HepG2 (cell line): Measurements from ENCODE around the gene DRAP1. TPM values are rescaled to one million over a fixed set of nuclear protein-coding genes. Genes with fewer than 3 reads are reported as not detected.

Source experiments
- ATF7-NPFF ChIP-seq: sonication (generic); formaldehyde crosslinking; IDR thresholded peaks from 2 replicates; pipeline ENCODE4 v1.8.1; 2023; ENCODE audit warnings: mild to moderate bottlenecking, low read depth, missing genetic modification reagents, moderate library complexity
- ATM ChIP-seq: fragments of 450-650 bp; IDR thresholded peaks from 2 replicates; pipeline ENCODE4 v1.7.1; 2017; ENCODE audit warnings: mild to moderate bottlenecking, borderline replicate concordance
- CREM ChIP-seq, 2 experiments: sonication (generic) in 1 of 2; formaldehyde crosslinking in 1 of 2; IDR thresholded peaks; 2 replicates each; pipeline versions ENCODE4 v1.4.0 to v1.6.1; 2016 to 2020; ENCODE audit warnings: antibody characterized with exemption in 1 of 2, mild to moderate bottlenecking in 1 of 2, missing genetic modification reagents in 1 of 2
- FOXK1 ChIP-seq: sonication (generic); formaldehyde crosslinking; IDR thresholded peaks from 2 replicates; pipeline ENCODE4 v1.4.0; 2020; ENCODE audit warnings: low read depth, missing genetic modification reagents, borderline replicate concordance
- GZF1 ChIP-seq: sonication (generic); formaldehyde crosslinking; IDR thresholded peaks from 2 replicates; pipeline ENCODE4 v1.5.1; 2020; ENCODE audit warnings: mild to moderate bottlenecking, missing genetic modification reagents
- HHEX ChIP-seq: IDR thresholded peaks from 2 replicates; pipeline ENCODE4 v1.6.1; 2016; ENCODE audit warnings: control low read depth
- KMT2B ChIP-seq: IDR thresholded peaks from 2 replicates; pipeline ENCODE4 v1.6.1; 2016; ENCODE audit warnings: missing genetic modification reagents, missing compliant biosample characterization
- NR0B2 ChIP-seq: sonication (generic); formaldehyde crosslinking; IDR thresholded peaks from 2 replicates; pipeline ENCODE4 v1.4.0; 2020; ENCODE audit warnings: mild to moderate bottlenecking, missing genetic modification reagents
- NR2F1 ChIP-seq, 2 experiments: fragments of 450-650 bp in 1 of 2; formaldehyde crosslinking in 1 of 2; IDR thresholded peaks; 2 replicates each; pipeline versions ENCODE4 v1.5.0 to v1.6.1; 2016 to 2020; ENCODE audit warnings: mild to moderate bottlenecking in 1 of 2, missing compliant biosample characterization in 1 of 2, missing genetic modification reagents in 1 of 2, moderate library complexity in 1 of 2
- ONECUT2 ChIP-seq: sonication (generic); formaldehyde crosslinking; IDR thresholded peaks from 2 replicates; pipeline ENCODE4 v1.4.0; 2020; ENCODE audit warnings: missing genetic modification reagents
- PAWR ChIP-seq: sonication (generic); formaldehyde crosslinking; IDR thresholded peaks from 2 replicates; pipeline ENCODE4 v1.4.0; 2020; ENCODE audit warnings: missing genetic modification reagents, mild to moderate bottlenecking, borderline replicate concordance
- PPARG ChIP-seq: conservative IDR thresholded peaks from 2 replicates; pipeline ENCODE4 v1.6.1; 2016; ENCODE audit warnings: missing biosample characterization, missing genetic modification reagents
- PTBP1 ChIP-seq: fragments of 200-400 bp; formaldehyde crosslinking; IDR thresholded peaks from 2 replicates; pipeline ENCODE4 v1.6.1; 2018; ENCODE audit warnings: low read length, low read depth; ENCODE audit not compliant: poor library complexity, severe bottlenecking
- SMAD1 ChIP-seq: sonication (generic); formaldehyde crosslinking; IDR thresholded peaks from 2 replicates; pipeline ENCODE4 v1.4.0; 2020; ENCODE audit warnings: missing genetic modification reagents, low read depth, mild to moderate bottlenecking, borderline replicate concordance
- THAP7 ChIP-seq: sonication (generic); formaldehyde crosslinking; IDR thresholded peaks from 2 replicates; pipeline ENCODE4 v1.8.1; 2023; ENCODE audit warnings: mild to moderate bottlenecking, missing genetic modification reagents
- U2AF1 ChIP-seq: fragments of 200-400 bp; formaldehyde crosslinking; optimal IDR thresholded peaks from 2 replicates; pipeline ENCODE3; 2017; ENCODE audit warnings: mild to moderate bottlenecking, low read depth, low read length
- U2AF2 ChIP-seq: fragments of 200-400 bp; formaldehyde crosslinking; IDR thresholded peaks from 2 replicates; pipeline ENCODE4 v1.6.1; 2017; ENCODE audit warnings: low read depth, mild to moderate bottlenecking, low read length
- ZIK1 ChIP-seq: sonication (generic); formaldehyde crosslinking; IDR thresholded peaks from 2 replicates; pipeline ENCODE4 v1.5.0; 2020; ENCODE audit warnings: mild to moderate bottlenecking, low read depth, missing genetic modification reagents, borderline replicate concordance
- ZMYM2 ChIP-seq: sonication (generic); formaldehyde crosslinking; IDR thresholded peaks from 2 replicates; pipeline ENCODE4 v1.8.0; 2022; ENCODE audit warnings: mild to moderate bottlenecking, missing genetic modification reagents
- ZNF138 ChIP-seq: sonication (generic); formaldehyde crosslinking; IDR thresholded peaks from 2 replicates; pipeline ENCODE4 v1.5.0; 2020; ENCODE audit warnings: mild to moderate bottlenecking, low read depth, missing genetic modification reagents
- ZNF180 ChIP-seq: sonication (generic); formaldehyde crosslinking; IDR thresholded peaks from 2 replicates; pipeline ENCODE4 v1.4.0; 2020; ENCODE audit warnings: low read depth, missing genetic modification reagents, borderline replicate concordance
- ZNF367 ChIP-seq: sonication (generic); formaldehyde crosslinking; IDR thresholded peaks from 2 replicates; pipeline ENCODE4 v1.4.0; 2020; ENCODE audit warnings: missing genetic modification reagents, borderline replicate concordance
- ZNF556 ChIP-seq: sonication (generic); formaldehyde crosslinking; IDR thresholded peaks from 2 replicates; pipeline ENCODE4 v1.4.0; 2020; ENCODE audit warnings: mild to moderate bottlenecking, missing genetic modification reagents, borderline replicate concordance
- ZNF564 ChIP-seq: sonication (generic); formaldehyde crosslinking; IDR thresholded peaks from 2 replicates; pipeline ENCODE4 v1.8.1; 2023; ENCODE audit warnings: mild to moderate bottlenecking, missing genetic modification reagents
- ZNF614 ChIP-seq: IDR thresholded peaks from 2 replicates; pipeline ENCODE4 v1.6.1; 2018; ENCODE audit warnings: missing biosample characterization, missing genetic modification reagents, inconsistent platforms, borderline replicate concordance
- ZNF879 ChIP-seq: sonication (generic); formaldehyde crosslinking; IDR thresholded peaks from 2 replicates; pipeline ENCODE4 v1.8.1; 2023; ENCODE audit warnings: missing genetic modification reagents
- polyA plus RNA-seq, 8 experiments: library from polyadenylated mRNA; depleted of rRNA in 3 of 8; stranded (reverse) in 7 of 8; unstranded in 1 of 8; fragments of >200 nt; fragmentation: Illumina TruSeq in 4 of 8; extraction: Trizol in 4 of 8; gene quantifications; 2 replicates each; pipeline versions ENCODE4 v1.2.1 to v1.2.3, GENCODE V29; 2011 to 2016; ENCODE audit warnings: low read depth in 4 of 8, missing spikeins in 1 of 8, mixed read lengths in 1 of 8; ENCODE audit not compliant: insufficient read depth in 1 of 8
- total RNA-seq, 5 experiments: library from RNA; depleted of rRNA; stranded (reverse); fragments of >200 nt; fragmentation: Illumina TruSeq; extraction: Trizol; gene quantifications; 2 replicates each; pipeline ENCODE4 v1.2.3, GENCODE V29; 2016; ENCODE audit warnings: low read depth in 1 of 5
- TF ChIP-seq, protein P1 (sequence below): IDR thresholded peaks from 2 replicates; pipeline ENCODE4 v1.6.1; 2018; ENCODE audit warnings: missing genetic modification reagents, mild to moderate bottlenecking, missing compliant biosample characterization

DRAP1 gene
- total and polyA plus RNA-seq, 2 of the 13 experiments (the other 11 are each of a cell fraction or from before 2014, with no cell fraction given), result 46.8 to 52.3 TPM

- TF ChIP-seq ZNF180 (CRISPR knock-in tag) (no peak), THAP7 (no peak), NR0B2 (CRISPR knock-in tag) (no peak), ZNF138 (CRISPR knock-in tag) (no peak), ZMYM2 (0 out of 2 replicates have a peak, but pooled peaks have one; percentile 38), ZIK1 (CRISPR knock-in tag) (0 out of 2 replicates have a peak, but pooled peaks have one; percentile 26), GZF1 (CRISPR knock-in tag) (no peak), PTBP1 (no peak), ZNF614 (CRISPR knock-in tag) (no peak), SMAD1 (CRISPR knock-in tag) (no peak), ZNF556 (CRISPR knock-in tag) (0 out of 2 replicates have a peak, but pooled peaks have one; percentile 51), PPARG (CRISPR knock-in tag) (peak; percentile 77), ATF7-NPFF (CRISPR knock-in tag) (no peak), ONECUT2 (no peak), ZNF367 (CRISPR knock-in tag) (no peak), U2AF2 (no peak), ZNF564 (CRISPR knock-in tag) (no peak), ZNF879 (CRISPR knock-in tag) (no peak; the same call in 1 of the 2 replicates), NR2F1 (CRISPR knock-in tag; IDR thresholded peaks at IDR 0.05) (no peak), KMT2B (no peak), PAWR (no peak), FOXK1 (CRISPR knock-in tag) (peak; percentile 25; the same call in 1 of the 2 replicates), HHEX (CRISPR knock-in tag) (no peak), U2AF1 (peak; percentile 8), CREM (IDR thresholded peaks at IDR 0.05) (peak; percentile 34; the same call in 1 of the 2 replicates), CREM (CRISPR knock-in tag; IDR thresholded peaks at IDR 0.05) (no peak), ATM (no peak)
- TF ChIP-seq, protein P1, sequence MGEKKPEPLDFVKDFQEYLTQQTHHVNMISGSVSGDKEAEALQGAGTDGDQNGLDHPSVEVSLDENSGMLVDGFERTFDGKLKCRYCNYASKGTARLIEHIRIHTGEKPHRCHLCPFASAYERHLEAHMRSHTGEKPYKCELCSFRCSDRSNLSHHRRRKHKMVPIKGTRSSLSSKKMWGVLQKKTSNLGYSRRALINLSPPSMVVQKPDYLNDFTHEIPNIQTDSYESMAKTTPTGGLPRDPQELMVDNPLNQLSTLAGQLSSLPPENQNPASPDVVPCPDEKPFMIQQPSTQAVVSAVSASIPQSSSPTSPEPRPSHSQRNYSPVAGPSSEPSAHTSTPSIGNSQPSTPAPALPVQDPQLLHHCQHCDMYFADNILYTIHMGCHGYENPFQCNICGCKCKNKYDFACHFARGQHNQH (CRISPR knock-in tag), result peak; percentile 63; the same call in 1 of the 2 replicates
Measured at GRCh38 chr11:65891219-65892136, 27.7 kb upstream of the DRAP1 start (continued).
